ENCODE data around the gene SNRK.
A peak's percentile ranks its signal among the peaks of the same experiment; 100 is the strongest.

Gene SNRK

GRCh38 chr3:43247561-43248184, 38.7 kb upstream of the SNRK start:
- no peak overlapping the region for H3K4me3 ChIP-seq (ENCODE audit: low read depth, low read length)
- no peak for TF ChIP-seq CTCF (IDR thresholded peaks at IDR 0.05; ENCODE audit: low read depth, low read length)

GRCh38 chr3:43248185-43248583, 38.2 kb upstream of the SNRK start:
- no peak overlapping the region for H3K4me3 ChIP-seq (ENCODE audit: low read depth, low read length)
- peak; percentile 26 for DNase-seq (ENCODE audit: low read depth, low spot score)
- in situ Hi-C loops (cut with HindIII; ENCODE audit: low sequenced_read_pairs), result no loop called here
- no peak for TF ChIP-seq CTCF (IDR thresholded peaks at IDR 0.05; ENCODE audit: low read depth, low read length)

More at GRCh38 chr3:43247561-43248184, 38.7 kb upstream of the SNRK start:
- in situ Hi-C loops (cut with HindIII; ENCODE audit: low sequenced_read_pairs), result no loop called here
- DNase-seq (ENCODE audit: low read depth, low spot score), result no peak

- H3K4me3 ChIP-seq (ENCODE audit: low read depth, low read length), result no peak overlapping the region
- DNase-seq (ENCODE audit: low read depth, low spot score), result no peak
- in situ Hi-C loops (cut with HindIII; ENCODE audit: low sequenced_read_pairs), result no loop called here
- no peak for TF ChIP-seq CTCF (IDR thresholded peaks at IDR 0.05; ENCODE audit: low read depth, low read length)
These were observed 37.4 kb upstream of the SNRK start for GRCh38 chr3:43248973-43249372.

- in situ Hi-C loops (cut with HindIII; ENCODE audit: low sequenced_read_pairs), result no loop called here
- H3K4me3 ChIP-seq (ENCODE audit: low read depth, low read length), result no peak overlapping the region
- TF ChIP-seq CTCF (IDR thresholded peaks at IDR 0.05; ENCODE audit: low read depth, low read length), result no peak
- DNase-seq (ENCODE audit: low read depth, low spot score), result no peak
These were observed 36.9 kb upstream of the SNRK start for GRCh38 chr3:43249405-43249804.

- TF ChIP-seq CTCF (IDR thresholded peaks at IDR 0.05; ENCODE audit: low read depth, low read length), result no peak
- in situ Hi-C loops (cut with HindIII; ENCODE audit: low sequenced_read_pairs), result no loop called here
These were observed 33.0 kb upstream of the SNRK start for GRCh38 chr3:43253294-43253693.

GRCh38 chr3:43254125-43254524, 32.2 kb upstream of the SNRK start:
- in situ Hi-C loops (cut with HindIII; ENCODE audit: low sequenced_read_pairs), result no loop called here
- no peak for DNase-seq (ENCODE audit: low read depth, low spot score)
- no peak for TF ChIP-seq CTCF (IDR thresholded peaks at IDR 0.05; ENCODE audit: low read depth, low read length)
- H3K4me3 ChIP-seq (ENCODE audit: low read depth, low read length), result no peak overlapping the region

More at GRCh38 chr3:43253294-43253693, 33.0 kb upstream of the SNRK start:
- DNase-seq (ENCODE audit: low read depth, low spot score), result no peak
- no peak overlapping the region for H3K4me3 ChIP-seq (ENCODE audit: low read depth, low read length)

Measured in astrocyte of the spinal cord (primary cell).